Mesendoderm (in vitro differentiated cells): Measurements from ENCODE around the gene SPATA21.

ENCODE experiments used
- DNase-seq: peaks from one replicate; pipeline ENCODE4 v3.0.0; 2013
- H2AK5ac ChIP-seq: 2 replicates; pipeline ENCODE4 v1.6.1; 2013; ENCODE audit warnings: low read length, inconsistent platforms
- H2BK120ac ChIP-seq: 2 replicates; pipeline ENCODE4 v1.6.1; 2013; ENCODE audit warnings: low read depth, mild to moderate bottlenecking, low read length, moderate library complexity, mixed read lengths
- H2BK15ac ChIP-seq: replicated peaks from 2 replicates; pipeline ENCODE4 v1.6.1; 2013; ENCODE audit warnings: low read depth, mild to moderate bottlenecking, moderate library complexity
- H2BK5ac ChIP-seq: 2 replicates; pipeline ENCODE4 v1.6.1; 2013; ENCODE audit warnings: low read length, inconsistent platforms
- H3K18ac ChIP-seq: 2 replicates; pipeline ENCODE4 v1.6.1; 2013; ENCODE audit warnings: mild to moderate bottlenecking, low read length, mixed read lengths
- H3K23ac ChIP-seq: one replicate; pipeline ENCODE4 v1.6.1; 2013; ENCODE audit warnings: low read length
- H3K27ac ChIP-seq: 2 replicates; pipeline ENCODE4 v1.5.1; 2013; ENCODE audit warnings: low read depth, mild to moderate bottlenecking, inconsistent platforms, low read length, moderate library complexity
- H3K27me3 ChIP-seq: 2 replicates; pipeline ENCODE4 v1.6.1; 2013; ENCODE audit warnings: low read length, control low read depth, mild to moderate bottlenecking, inconsistent platforms; ENCODE audit not compliant: insufficient read depth, poor library complexity
- H3K36me3 ChIP-seq: 2 replicates; pipeline ENCODE4 v1.6.1; 2013; ENCODE audit warnings: low read length, inconsistent platforms; ENCODE audit not compliant: control insufficient read depth, insufficient read depth
- H3K4ac ChIP-seq: one replicate; pipeline ENCODE4 v1.6.1; 2013; ENCODE audit warnings: low read depth, mild to moderate bottlenecking, low read length, moderate library complexity
- H3K4me1 ChIP-seq: 2 replicates; pipeline ENCODE4 v1.6.1; 2013; ENCODE audit warnings: low read depth, low read length, inconsistent platforms; ENCODE audit not compliant: control insufficient read depth
- H3K4me2 ChIP-seq: 2 replicates; pipeline ENCODE4 v1.6.1; 2013; ENCODE audit warnings: low read length
- H3K4me3 ChIP-seq: 2 replicates; pipeline ENCODE4 v1.5.1; 2013; ENCODE audit warnings: mild to moderate bottlenecking, low read length
- H3K56ac ChIP-seq: one replicate; pipeline ENCODE4 v1.6.1; 2013; ENCODE audit warnings: low read length
- H3K79me1 ChIP-seq: 2 replicates; pipeline ENCODE4 v1.6.1; 2013; ENCODE audit warnings: low read length, inconsistent platforms
- H3K79me2 ChIP-seq: 2 replicates; pipeline ENCODE4 v1.6.1; 2013; ENCODE audit warnings: mild to moderate bottlenecking, low read length; ENCODE audit not compliant: control insufficient read depth, insufficient read depth
- H3K9ac ChIP-seq: 2 replicates; pipeline ENCODE4 v1.6.1; 2013; ENCODE audit warnings: low read length, inconsistent platforms
- H4K5ac ChIP-seq: one replicate; pipeline ENCODE4 v1.6.1; 2013; ENCODE audit warnings: low read length
- H4K8ac ChIP-seq: one replicate; pipeline ENCODE4 v1.6.1; 2013; ENCODE audit warnings: low read depth, mild to moderate bottlenecking, control low read depth, low read length, moderate library complexity
- WGBS: extraction: QIAGEN DNeasy Blood & Tissue Kit; methylation state at CpG from one replicate; pipeline ENCODE4 v1.1.7; 2013; ENCODE audit warnings: low lambda C conversion rate, missing lambda C conversion rate; ENCODE audit not compliant: insufficient coverage; ENCODE audit errors: extremely low coverage; 5-methylcytosine and 5-hydroxymethylcytosine counted together

Gene SPATA21

GRCh38 chr1:16443975-16444770 is 6.9 kb upstream of the SPATA21 start:
- Histone ChIP-seq H3K56ac (no peak overlapping the region), H2BK120ac (no peak overlapping the region), H2BK5ac (no peak overlapping the region), H3K4me2 (no peak overlapping the region), H3K27me3 (no peaks in the 10 kb centered on the region), H3K27ac (no peak overlapping the region), H2BK15ac (no peak overlapping the region), H3K4me1 (peaks cover 2% of the 10 kb centered on the region), H3K79me1 (peaks cover 5% of the 10 kb centered on the region), H3K4ac (no peak overlapping the region), H3K9ac (no peak overlapping the region), H4K8ac (no peak overlapping the region), H4K5ac (no peak overlapping the region), H3K4me3 (no peak overlapping the region), H2AK5ac (no peak overlapping the region), H3K23ac (no peak overlapping the region), H3K79me2 (peaks cover 2% of the 10 kb centered on the region), H3K18ac (no peak overlapping the region), H3K36me3 (peaks cover 12% of the 10 kb centered on the region)
- WGBS, result no CpG with 5 or more reads among the region's 14 CpGs
- DNase-seq, result no peak

- no peak overlapping the region for H3K18ac ChIP-seq
- no peak overlapping the region for H2BK5ac ChIP-seq
- H3K27ac ChIP-seq, result no peak overlapping the region
- no peak for DNase-seq
- no peak overlapping the region for H3K4ac ChIP-seq
- H3K23ac ChIP-seq, result no peak overlapping the region
- H4K8ac ChIP-seq, result no peak overlapping the region
- peaks cover 3% of the 10 kb centered on the region for H3K36me3 ChIP-seq
- H3K79me2 ChIP-seq, result peaks cover 2% of the 10 kb centered on the region
- H3K4me1 ChIP-seq, result peaks cover 2% of the 10 kb centered on the region
- H3K4me2 ChIP-seq, result no peak overlapping the region
- H2AK5ac ChIP-seq, result no peak overlapping the region
- H3K4me3 ChIP-seq, result no peak overlapping the region
- H3K9ac ChIP-seq, result no peak overlapping the region
- no peak overlapping the region for H4K5ac ChIP-seq
- no peaks in the 10 kb centered on the region for H3K27me3 ChIP-seq
- peaks cover 5% of the 10 kb centered on the region for H3K79me1 ChIP-seq
- no peak overlapping the region for H2BK120ac ChIP-seq
- WGBS, result no CpG with 5 or more reads among the region's 2 CpGs
- H3K56ac ChIP-seq, result no peak overlapping the region
- no peak overlapping the region for H2BK15ac ChIP-seq
Observed at GRCh38 chr1:16442941-16443340, 5.7 kb upstream of the SPATA21 start.

- Histone ChIP-seq H3K79me1 (peaks cover 5% of the 10 kb centered on the region), H2AK5ac (no peak overlapping the region), H2BK120ac (no peak overlapping the region)
Observed at GRCh38 chr1:16442265-16442664, 5.0 kb upstream of the SPATA21 start.

GRCh38 chr1:16441282-16441665 is 4.0 kb upstream of the SPATA21 start:
- Histone ChIP-seq H3K56ac (peak overlapping the region; percentile 97), H3K4ac (no peak overlapping the region), H2BK5ac (no peak overlapping the region), H3K4me1 (peaks cover 2% of the 10 kb centered on the region), H3K79me2 (peaks cover 2% of the 10 kb centered on the region), H3K4me2 (peak overlapping the region; percentile 71), H3K9ac (peak overlapping the region; percentile 95), H2AK5ac (no peak overlapping the region), H2BK120ac (no peak overlapping the region), H3K18ac (no peak overlapping the region), H3K27ac (no peak overlapping the region), H4K5ac (no peak overlapping the region), H3K4me3 (peak overlapping the region; percentile 99), H3K36me3 (no peaks in the 10 kb centered on the region), H3K27me3 (no peaks in the 10 kb centered on the region), H3K79me1 (peaks cover 5% of the 10 kb centered on the region), H3K23ac (no peak overlapping the region), H4K8ac (no peak overlapping the region), H2BK15ac (no peak overlapping the region)
- peak; percentile 31 for DNase-seq
- no CpG with 5 or more reads among the region's 12 CpGs for WGBS

More at GRCh38 chr1:16442265-16442664, 5.0 kb upstream of the SPATA21 start:
- H3K56ac ChIP-seq, result no peak overlapping the region
- H3K4me1 ChIP-seq, result peaks cover 2% of the 10 kb centered on the region
- no peak overlapping the region for H3K4me3 ChIP-seq
- no CpG with 5 or more reads among the region's 7 CpGs for WGBS
- no peak overlapping the region for H4K5ac ChIP-seq
- H3K9ac ChIP-seq, result no peak overlapping the region
- no peak overlapping the region for H3K18ac ChIP-seq
- no peak overlapping the region for H4K8ac ChIP-seq
- DNase-seq, result no peak
- no peak overlapping the region for H3K4ac ChIP-seq
- H2BK15ac ChIP-seq, result no peak overlapping the region
- H3K23ac ChIP-seq, result no peak overlapping the region
- H3K27me3 ChIP-seq, result no peaks in the 10 kb centered on the region
- peaks cover 2% of the 10 kb centered on the region for H3K79me2 ChIP-seq
- H3K27ac ChIP-seq, result no peak overlapping the region
- no peak overlapping the region for H3K4me2 ChIP-seq
- no peak overlapping the region for H2BK5ac ChIP-seq
- H3K36me3 ChIP-seq, result no peaks in the 10 kb centered on the region

GRCh38 chr1:16440470-16441281 is 3.5 kb upstream of the SPATA21 start, which contains the start of gene NECAP2:
NECAP2 (plus strand) TSS chr1:16440724; CDS start chr1:16440762, 38 bp downstream.
- H3K9ac ChIP-seq, result peak within 1 kb of the TSS; percentile 95
- no peak within 1 kb of the TSS for H2AK5ac ChIP-seq
- H3K56ac ChIP-seq, result peak within 1 kb of the TSS; percentile 97
- H4K8ac ChIP-seq, result no peak within 1 kb of the TSS
- no peaks in the 10 kb centered on the region for H3K27me3 ChIP-seq
- H3K23ac ChIP-seq, result no peak within 1 kb of the TSS
- no peak within 1 kb of the TSS for H2BK5ac ChIP-seq
- peak; percentile 96 for DNase-seq
- H3K4me3 ChIP-seq, result peak within 1 kb of the TSS; percentile 99
- H3K27ac ChIP-seq, result peak within 1 kb of the TSS; percentile 53
- no peaks in the 10 kb centered on the region for H3K36me3 ChIP-seq
- H3K4me1 ChIP-seq, result peaks cover 2% of the 10 kb centered on the region
- H2BK15ac ChIP-seq, result no peak within 1 kb of the TSS
- peaks cover 2% of the 10 kb centered on the region for H3K79me2 ChIP-seq
- H3K79me1 ChIP-seq, result peaks cover 5% of the 10 kb centered on the region
- no CpG with 5 or more reads among the region's 68 CpGs for WGBS
- H2BK120ac ChIP-seq, result peak within 1 kb of the TSS; percentile 17
- H3K4me2 ChIP-seq, result peak within 1 kb of the TSS; percentile 77
- H4K5ac ChIP-seq, result peak within 1 kb of the TSS; percentile 95
- H3K18ac ChIP-seq, result peak within 1 kb of the TSS; percentile 29
- H3K4ac ChIP-seq, result peak within 1 kb of the TSS; percentile 66
